Measurements from ENCODE around the gene DNAJC28.

Gene DNAJC28

GRCh38 chr21:33491373-33492102 lies at the start of gene DNAJC28:
DNAJC28 (minus strand) TSS chr21:33491716; CDS start chr21:33489393, 2,323 bp downstream.
- DNase-seq, result peak; percentile 89
- H3K27ac ChIP-seq, result peak within 1 kb of the TSS; percentile 77
- no peak for TF ChIP-seq CTCF (IDR thresholded peaks at IDR 0.05; ENCODE audit: low read depth, low read length, missing control alignments)
- no peaks in the 10 kb centered on the region for H3K36me3 ChIP-seq (replicated peaks)
- H3K27me3 ChIP-seq (replicated peaks), result no peaks in the 10 kb centered on the region
- H3K4me3 ChIP-seq (ENCODE audit: low read depth, low read length), result peak within 1 kb of the TSS; percentile 90
- in situ Hi-C loops (cut with HindIII; ENCODE audit: low pct_ligation_motif_present, low sequenced_read_pairs), result no loop called here

- no peak for TF ChIP-seq CTCF (IDR thresholded peaks at IDR 0.05; ENCODE audit: low read depth, low read length, missing control alignments)
- no peaks in the 10 kb centered on the region for H3K27me3 ChIP-seq (replicated peaks)
- H3K4me3 ChIP-seq (ENCODE audit: low read depth, low read length), result peak overlapping the region; percentile 73
- in situ Hi-C loops (cut with HindIII; ENCODE audit: low pct_ligation_motif_present, low sequenced_read_pairs), result no loop called here
- H3K27ac ChIP-seq, result peak overlapping the region; percentile 98
- DNase-seq, result no peak
- peaks cover 25% of the 10 kb centered on the region for H3K36me3 ChIP-seq (replicated peaks)
Measured at GRCh38 chr21:33541105-33541711, 49.7 kb upstream of the DNAJC28 start.

GRCh38 chr21:33540711-33541104 lies 49.2 kb upstream of the DNAJC28 start:
- in situ Hi-C loops (cut with HindIII; ENCODE audit: low pct_ligation_motif_present, low sequenced_read_pairs), result no loop called here
- Histone ChIP-seq H3K27me3 (replicated peaks) (no peaks in the 10 kb centered on the region), H3K36me3 (replicated peaks) (peaks cover 30% of the 10 kb centered on the region), H3K27ac (no peak overlapping the region), H3K4me3 (ENCODE audit: low read depth, low read length) (peak overlapping the region; percentile 73)
- no peak for DNase-seq
- no peak for TF ChIP-seq CTCF (IDR thresholded peaks at IDR 0.05; ENCODE audit: low read depth, low read length, missing control alignments)

- TF ChIP-seq CTCF (IDR thresholded peaks at IDR 0.05; ENCODE audit: low read depth, low read length, missing control alignments), result no peak
- H3K27ac ChIP-seq, result peak overlapping the region; percentile 38
- no peak overlapping the region for H3K4me3 ChIP-seq (ENCODE audit: low read depth, low read length)
- peaks cover 39% of the 10 kb centered on the region for H3K36me3 ChIP-seq (replicated peaks)
- in situ Hi-C loops (cut with HindIII; ENCODE audit: low pct_ligation_motif_present, low sequenced_read_pairs), result no loop called here
- no peaks in the 10 kb centered on the region for H3K27me3 ChIP-seq (replicated peaks)
- DNase-seq, result peak; percentile 24
Measured at GRCh38 chr21:33539616-33540015, 48.1 kb upstream of the DNAJC28 start.

- no peaks in the 10 kb centered on the region for H3K27me3 ChIP-seq (replicated peaks)
- no peak overlapping the region for H3K27ac ChIP-seq
- in situ Hi-C loops (cut with HindIII; ENCODE audit: low pct_ligation_motif_present, low sequenced_read_pairs), result no loop called here
- TF ChIP-seq CTCF (IDR thresholded peaks at IDR 0.05; ENCODE audit: low read depth, low read length, missing control alignments), result no peak
- no peak for DNase-seq
- peaks cover 62% of the 10 kb centered on the region for H3K36me3 ChIP-seq (replicated peaks)
- H3K4me3 ChIP-seq (ENCODE audit: low read depth, low read length), result no peak overlapping the region
Measured at GRCh38 chr21:33537212-33537611, 45.7 kb upstream of the DNAJC28 start.

Measured in brain microvascular endothelial cell (primary cell).